ENCODE results near the gene CDIP1.

DNA sequence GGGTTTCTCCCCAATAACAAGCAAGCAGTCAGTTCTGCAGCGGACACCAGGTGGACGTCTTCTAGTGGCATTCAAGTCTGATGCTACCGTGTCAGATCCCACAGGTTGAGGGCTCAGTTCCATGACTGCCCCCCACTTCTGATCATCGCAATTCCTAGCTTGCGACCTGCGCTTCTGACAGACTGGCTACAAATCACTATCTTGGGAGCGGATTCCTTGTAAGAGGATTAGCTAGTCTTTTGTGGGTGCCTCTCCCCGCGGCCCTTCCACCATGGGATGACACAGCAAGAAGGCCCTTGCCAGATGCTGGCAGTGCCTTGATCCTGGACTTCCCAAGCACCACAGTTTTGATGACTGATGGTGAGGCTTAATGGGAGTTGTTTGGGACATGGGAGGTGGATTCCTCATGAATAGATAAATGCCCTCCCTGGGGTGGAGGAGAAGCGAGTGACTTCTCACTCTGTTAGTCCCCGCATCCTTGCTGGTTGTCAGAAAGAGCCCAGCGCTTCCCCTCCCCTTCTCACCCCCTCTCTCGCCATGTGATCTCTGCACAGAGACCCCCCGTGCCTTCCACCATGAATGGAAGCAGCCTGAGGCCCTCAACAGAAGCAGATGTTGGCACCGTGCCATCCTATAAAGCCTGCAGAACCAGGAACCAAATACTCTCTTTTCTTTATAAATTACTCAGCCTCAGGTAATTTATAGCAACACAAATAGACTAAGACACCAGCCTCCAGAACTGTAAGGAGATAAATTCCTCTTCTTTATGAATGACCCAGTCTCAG, 19.1 kb downstream of the CDIP1 start:
- TF ChIP-seq CTCF (IDR thresholded peaks at IDR 0.05; ENCODE audit: low read length): no peak
- TF ChIP-seq EZH2 (IDR thresholded peaks at IDR 0.05; ENCODE audit: borderline replicate concordance, low read length): no peak

Measured in OCI-LY1 (cell line).